ENCODE results near the gene SMCP.

DNA sequence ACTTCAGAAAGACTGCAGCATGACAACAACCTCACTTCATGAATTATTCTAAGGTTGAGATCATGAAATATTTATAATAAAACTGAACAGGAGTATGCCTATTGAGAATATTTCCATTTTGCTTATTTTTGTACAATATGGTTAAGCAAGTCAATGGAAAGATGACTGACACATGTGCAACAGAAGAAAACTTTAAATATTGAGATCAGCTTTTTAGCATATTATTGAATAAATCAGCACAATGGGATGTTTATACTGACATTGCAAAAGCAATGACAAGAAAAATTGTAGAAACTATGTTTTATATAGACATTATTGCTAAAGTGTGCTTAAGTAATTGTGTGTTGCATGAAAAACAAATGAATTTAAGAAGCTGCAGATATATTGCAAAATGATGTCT is 13.7 kb upstream of the SMCP start:
- TF ChIP-seq, protein P1, sequence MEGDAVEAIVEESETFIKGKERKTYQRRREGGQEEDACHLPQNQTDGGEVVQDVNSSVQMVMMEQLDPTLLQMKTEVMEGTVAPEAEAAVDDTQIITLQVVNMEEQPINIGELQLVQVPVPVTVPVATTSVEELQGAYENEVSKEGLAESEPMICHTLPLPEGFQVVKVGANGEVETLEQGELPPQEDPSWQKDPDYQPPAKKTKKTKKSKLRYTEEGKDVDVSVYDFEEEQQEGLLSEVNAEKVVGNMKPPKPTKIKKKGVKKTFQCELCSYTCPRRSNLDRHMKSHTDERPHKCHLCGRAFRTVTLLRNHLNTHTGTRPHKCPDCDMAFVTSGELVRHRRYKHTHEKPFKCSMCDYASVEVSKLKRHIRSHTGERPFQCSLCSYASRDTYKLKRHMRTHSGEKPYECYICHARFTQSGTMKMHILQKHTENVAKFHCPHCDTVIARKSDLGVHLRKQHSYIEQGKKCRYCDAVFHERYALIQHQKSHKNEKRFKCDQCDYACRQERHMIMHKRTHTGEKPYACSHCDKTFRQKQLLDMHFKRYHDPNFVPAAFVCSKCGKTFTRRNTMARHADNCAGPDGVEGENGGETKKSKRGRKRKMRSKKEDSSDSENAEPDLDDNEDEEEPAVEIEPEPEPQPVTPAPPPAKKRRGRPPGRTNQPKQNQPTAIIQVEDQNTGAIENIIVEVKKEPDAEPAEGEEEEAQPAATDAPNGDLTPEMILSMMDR (IDR thresholded peaks at IDR 0.05), result no peak
- no peak for TF ChIP-seq POLR2A (IDR thresholded peaks at IDR 0.05)
